ENCODE measurements around the gene PRPSAP2. TPM values are rescaled to one million over a fixed set of nuclear protein-coding genes. Genes with fewer than 3 reads are reported as not detected.
"Not testable (repeated sequence)": the region's sequence is repeated elsewhere in the genome, so short reads cannot be mapped to it uniquely, and the experiment has no call there.

The PRPSAP2 gene
- total RNA-seq, 1 donor from 2014 or later, result 51.9 TPM

GRCh38 chr17:18889658-18890057, 31.7 kb downstream of the PRPSAP2 start:
- DNase-seq, result no peak

- DNase-seq, result no peak
Measured at GRCh38 chr17:18891541-18891940, 33.6 kb downstream of the PRPSAP2 start.

- DNase-seq, result no peak
Measured at GRCh38 chr17:18896146-18896545, 38.2 kb downstream of the PRPSAP2 start.

GRCh38 chr17:18896947-18897346, 39.0 kb downstream of the PRPSAP2 start:
- no peak for DNase-seq

- no peak for DNase-seq
Measured at GRCh38 chr17:18904482-18904881, 46.6 kb downstream of the PRPSAP2 start.

- DNase-seq, result no peak
Measured at GRCh38 chr17:18905226-18905625, 47.3 kb downstream of the PRPSAP2 start.

- no peak for DNase-seq
Measured at GRCh38 chr17:18910326-18910725, 52.4 kb downstream of the PRPSAP2 start.

GRCh38 chr17:18910881-18911280, 53.0 kb downstream of the PRPSAP2 start:
- no peak for DNase-seq

- DNase-seq, result no peak
Measured at GRCh38 chr17:18916816-18917500, 59.0 kb downstream of the PRPSAP2 start.

- no peak for DNase-seq
Measured at GRCh38 chr17:18917506-18918032, 59.6 kb downstream of the PRPSAP2 start.

GRCh38 chr17:18919963-18920362, 62.0 kb downstream of the PRPSAP2 start:
- no peak for DNase-seq

- no peak for DNase-seq
Measured at GRCh38 chr17:18920911-18921441, 63.0 kb downstream of the PRPSAP2 start.

GRCh38 chr17:18921485-18921884, 63.6 kb downstream of the PRPSAP2 start:
- DNase-seq, result no peak

GRCh38 chr17:18921912-18922451, 64.1 kb downstream of the PRPSAP2 start:
- no peak for DNase-seq

GRCh38 chr17:18922596-18922995, 64.7 kb downstream of the PRPSAP2 start:
- not testable (repeated sequence) for DNase-seq

- no peak for DNase-seq
Measured at GRCh38 chr17:18925187-18925586, 67.3 kb downstream of the PRPSAP2 start.

- DNase-seq, result no peak
Measured at GRCh38 chr17:18928628-18929125, 70.7 kb downstream of the PRPSAP2 start.

- no peak for DNase-seq
Measured at GRCh38 chr17:18932360-18933055, 74.6 kb downstream of the PRPSAP2 start.

- DNase-seq, result no peak
Measured at GRCh38 chr17:18933102-18934058, 75.4 kb downstream of the PRPSAP2 start.

GRCh38 chr17:18937981-18938691, 80.2 kb downstream of the PRPSAP2 start:
- DNase-seq, result no peak

- no peak for DNase-seq
Measured at GRCh38 chr17:18938692-18939023, 80.7 kb downstream of the PRPSAP2 start.
